Stomach (tissue), 4 donors: Measurements from ENCODE around the gene COQ4.

Source experiments
- CTCF ChIP-seq, 7 experiments: fragments of 450-650 bp in 4 of 7; fragments of 200-600 bp in 3 of 7; sonication (generic) in 3 of 7; IDR thresholded peaks; one replicate each; pipeline ENCODE4 v1.5.1; 2016 to 2019; ENCODE audit warnings: antibody characterized with exemption in 7 of 7, control low read depth in 2 of 7, mild to moderate bottlenecking in 1 of 7
- POLR2AphosphoS5 ChIP-seq, 3 donors: sonication (generic); formaldehyde crosslinking; IDR thresholded peaks; one replicate each; pipeline ENCODE4 v1.6.1; 2016; ENCODE audit warnings: antibody characterized with exemption in 3 of 3

GRCh38 chr9:128280084-128280622, 42.5 kb upstream of the COQ4 start:
- TF ChIP-seq CTCF (IDR thresholded peaks at IDR 0.05) = no peak
- TF ChIP-seq POLR2AphosphoS5 (IDR thresholded peaks at IDR 0.05) = no peak
